H9 (cell line): ENCODE data around the gene TFEB. TPM values are rescaled to one million over a fixed set of nuclear protein-coding genes. Genes with fewer than 3 reads are reported as not detected.

Source experiments
- DNase-seq: peaks from one replicate; pipeline ENCODE4 v3.0.0-alpha.2; 2017
- H2AFZ ChIP-seq: one replicate; pipeline ENCODE4 v1.6.1; 2013; ENCODE audit warnings: mild to moderate bottlenecking, low read length, control low read depth, moderate library complexity
- H2AK5ac ChIP-seq: 2 replicates; pipeline ENCODE4 v1.6.1; 2013; ENCODE audit warnings: low read length, control low read depth, mixed read lengths; ENCODE audit not compliant: insufficient read length
- H2BK120ac ChIP-seq: one replicate; pipeline ENCODE4 v1.6.1; 2013; ENCODE audit warnings: low read depth, mild to moderate bottlenecking, low read length, control low read depth, inconsistent platforms; ENCODE audit not compliant: poor library complexity, severe bottlenecking
- H2BK12ac ChIP-seq: 2 replicates; pipeline ENCODE4 v1.6.1; 2013; ENCODE audit warnings: low read length, control low read depth, mixed read lengths, low read depth; ENCODE audit not compliant: insufficient read length
- H2BK15ac ChIP-seq: 2 replicates; pipeline ENCODE4 v1.6.1; 2013; ENCODE audit warnings: low read depth, low read length, control low read depth
- H2BK20ac ChIP-seq: one replicate; pipeline ENCODE4 v1.6.1; 2013; ENCODE audit warnings: low read depth, mild to moderate bottlenecking, low read length, control low read depth, inconsistent platforms; ENCODE audit not compliant: poor library complexity, severe bottlenecking
- H2BK5ac ChIP-seq: 2 replicates; pipeline ENCODE4 v1.6.1; 2013; ENCODE audit warnings: low read length, control low read depth, mixed read lengths; ENCODE audit not compliant: insufficient read length
- H3K14ac ChIP-seq: 2 replicates; pipeline ENCODE4 v1.6.1; 2013; ENCODE audit warnings: low read length, control low read depth; ENCODE audit not compliant: insufficient read depth
- H3K18ac ChIP-seq: 2 replicates; pipeline ENCODE4 v1.6.1; 2013; ENCODE audit warnings: low read depth, mild to moderate bottlenecking, mixed read lengths, low read length, control low read depth; ENCODE audit not compliant: insufficient read length
- H3K23ac ChIP-seq: 2 replicates; pipeline ENCODE4 v1.6.1; 2013; ENCODE audit warnings: low read length, control low read depth, mixed read lengths, low read depth; ENCODE audit not compliant: insufficient read length
- H3K23me2 ChIP-seq: 2 replicates; pipeline ENCODE4 v1.6.1; 2013; ENCODE audit warnings: low read depth, mild to moderate bottlenecking, mixed read lengths, low read length, control low read depth; ENCODE audit not compliant: insufficient read length, poor library complexity, severe bottlenecking
- H3K27ac ChIP-seq: 2 replicates; pipeline ENCODE4 v1.5.1; 2013; ENCODE audit warnings: low read length, control low read depth, mixed read lengths, low read depth; ENCODE audit not compliant: insufficient read length
- H3K27me3 ChIP-seq: 2 replicates; pipeline ENCODE4 v1.6.1; 2013; ENCODE audit warnings: low read length, control low read depth, inconsistent platforms; ENCODE audit not compliant: insufficient read depth
- H3K4ac ChIP-seq: 2 replicates; pipeline ENCODE4 v1.6.1; 2013; ENCODE audit warnings: low read depth, mild to moderate bottlenecking, control low read depth, inconsistent platforms, low read length, moderate library complexity
- H3K4me1 ChIP-seq: 2 replicates; pipeline ENCODE4 v1.6.1; 2013; ENCODE audit warnings: low read length, control low read depth, inconsistent platforms; ENCODE audit not compliant: insufficient read depth
- H3K4me2 ChIP-seq: 2 replicates; pipeline ENCODE4 v1.6.1; 2013; ENCODE audit warnings: low read length, control low read depth, mixed read lengths; ENCODE audit not compliant: insufficient read length, insufficient read depth
- H3K56ac ChIP-seq: 2 replicates; pipeline ENCODE4 v1.6.1; 2013; ENCODE audit warnings: low read depth, mild to moderate bottlenecking, mixed read lengths, low read length, control low read depth; ENCODE audit not compliant: insufficient read length
- H3K79me1 ChIP-seq: 2 replicates; pipeline ENCODE4 v1.6.1; 2013; ENCODE audit warnings: low read depth, mild to moderate bottlenecking, moderate library complexity, low read length, control low read depth, inconsistent platforms; ENCODE audit not compliant: insufficient read depth, poor library complexity, severe bottlenecking
- H3K79me2 ChIP-seq: 2 replicates; pipeline ENCODE4 v1.6.1; 2013; ENCODE audit warnings: low read length, control low read depth, inconsistent platforms; ENCODE audit not compliant: insufficient read depth
- H3K9ac ChIP-seq: 2 replicates; pipeline ENCODE4 v1.6.1; 2013; ENCODE audit warnings: low read length, control low read depth, mixed read lengths; ENCODE audit not compliant: insufficient read length; ENCODE audit errors: extremely low read depth
- H3K9me3 ChIP-seq: one replicate; pipeline ENCODE4 v1.6.1; 2013; ENCODE audit warnings: low read depth, low read length, inconsistent platforms; ENCODE audit not compliant: control insufficient read depth
- H3T11ph ChIP-seq: one replicate; pipeline ENCODE4 v1.6.1; 2013; ENCODE audit warnings: mild to moderate bottlenecking, low read length, control low read depth, inconsistent platforms
- H4K20me1 ChIP-seq: one replicate; pipeline ENCODE4 v1.6.1; 2013; ENCODE audit not compliant: control insufficient read depth, insufficient read length, insufficient read depth
- H4K5ac ChIP-seq: 2 replicates; pipeline ENCODE4 v1.6.1; 2013; ENCODE audit warnings: low read depth, mild to moderate bottlenecking, mixed read lengths, low read length, control low read depth; ENCODE audit not compliant: insufficient read length
- H4K8ac ChIP-seq: replicated peaks from 2 replicates; pipeline ENCODE4 v1.6.1; 2013; ENCODE audit warnings: low read length, control low read depth, mixed read lengths, low read depth; ENCODE audit not compliant: insufficient read length
- H4K91ac ChIP-seq: 2 replicates; pipeline ENCODE4 v1.6.1; 2013; ENCODE audit warnings: low read depth, mild to moderate bottlenecking, moderate library complexity, mixed read lengths, low read length, control low read depth; ENCODE audit not compliant: insufficient read length
- H3K27ac Mint-ChIP-seq, 3 experiments: 2 replicates in 2 of 3; 3 replicates in 1 of 3; pipeline ENCODE4 v1.8.0; 2020 to 2021; ENCODE audit warnings: mixed read lengths in 3 of 3, mild to moderate bottlenecking in 1 of 3, moderate library complexity in 1 of 3
- H3K27me3 Mint-ChIP-seq: 2 replicates; pipeline ENCODE4 v1.8.0; 2021; ENCODE audit warnings: low read depth, mild to moderate bottlenecking, moderate library complexity, mixed read lengths
- H3K36me3 Mint-ChIP-seq, 3 experiments: 2 replicates in 2 of 3; 3 replicates in 1 of 3; pipeline ENCODE4 v1.8.0; 2020 to 2021; ENCODE audit warnings: low read depth in 3 of 3, mixed read lengths in 3 of 3; ENCODE audit not compliant: insufficient read depth in 1 of 3
- H3K4me1 Mint-ChIP-seq, 2 experiments: 2 replicates each; pipeline ENCODE4 v1.8.0; 2020; ENCODE audit warnings: mixed read lengths in 2 of 2
- H3K4me3 Mint-ChIP-seq, 2 experiments: 2 replicates in 1 of 2; 3 replicates in 1 of 2; pipeline ENCODE4 v1.8.0; 2020 to 2021; ENCODE audit warnings: mild to moderate bottlenecking in 2 of 2, mixed read lengths in 2 of 2, moderate library complexity in 1 of 2
- H3K9me3 Mint-ChIP-seq, 2 experiments: 2 replicates in 1 of 2; 3 replicates in 1 of 2; pipeline ENCODE4 v1.8.0; 2020; ENCODE audit warnings: mild to moderate bottlenecking in 2 of 2, mixed read lengths in 2 of 2, moderate library complexity in 1 of 2
- WGBS: extraction: QIAGEN DNeasy Blood & Tissue Kit; methylation state at CpG from one replicate; pipeline ENCODE4 v1.1.7; 2013; ENCODE audit warnings: missing lambda C conversion rate, low lambda C conversion rate, mixed read lengths; ENCODE audit not compliant: insufficient read length; ENCODE audit errors: extremely low coverage; 5-methylcytosine and 5-hydroxymethylcytosine counted together
- total RNA-seq: library from RNA; stranded (reverse); gene quantifications from 2 replicates; pipeline ENCODE4 v1.2.1, GENCODE V29; 2021
- TF ChIP-seq, protein P1 (sequence below): fragments of 200-600 bp; sonication (generic); conservative IDR thresholded peaks from 3 replicates; pipeline ENCODE4 v1.8.0; 2021; ENCODE audit warnings: antibody characterized with exemption, mild to moderate bottlenecking

Gene TFEB
- total RNA-seq, 1 experiment from 2014 or later, result 1.2 TPM

DNA sequence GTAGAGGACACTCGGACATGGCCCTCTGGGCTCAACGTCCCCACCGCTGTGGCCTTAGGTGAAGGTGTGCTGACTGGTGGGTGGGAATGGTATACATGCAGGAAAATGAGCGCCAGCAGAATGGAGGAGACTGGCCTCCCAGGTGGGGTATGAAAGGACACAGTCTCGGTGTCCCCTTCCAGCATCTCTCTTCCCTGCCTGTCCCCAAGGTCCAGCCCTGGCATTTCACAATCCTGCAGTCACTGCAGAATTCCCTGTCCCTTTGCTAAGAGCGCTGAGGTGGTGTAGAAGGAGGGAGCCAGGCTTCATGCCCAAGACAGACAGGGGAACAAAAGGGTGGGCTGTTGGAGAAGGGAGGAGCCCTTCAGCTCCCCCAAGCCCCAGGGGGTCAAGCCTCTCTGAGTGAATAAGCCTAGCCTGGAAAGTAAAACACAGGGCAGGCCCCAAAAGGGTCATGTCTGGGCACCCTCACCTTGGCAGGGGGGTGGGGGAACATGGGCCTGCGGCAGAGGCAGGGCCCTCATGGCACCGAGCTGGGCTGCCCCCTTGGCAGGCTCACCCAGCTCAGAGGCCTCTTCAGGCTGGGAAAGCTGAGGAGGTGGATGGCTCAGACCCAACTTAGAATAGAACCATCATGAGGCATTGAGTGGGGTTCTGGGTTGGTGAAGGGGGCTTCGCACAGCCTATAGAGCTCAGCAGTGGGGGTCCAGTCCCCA lies 23.9 kb downstream of the TFEB start:
- WGBS, result no CpG with 5 or more reads among the region's 9 CpGs
- H3K4me3 Mint-ChIP-seq, result no peak overlapping the region

More for the DNA sequence above, 23.9 kb downstream of the TFEB start:
- H3K27ac Mint-ChIP-seq, result no peak overlapping the region
- H3K36me3 Mint-ChIP-seq, result no peaks in the 10 kb centered on the region
- Histone ChIP-seq H3K79me1 (no peaks in the 10 kb centered on the region), H2BK120ac (no peak overlapping the region), H4K91ac (no peak overlapping the region), H2AK5ac (no peak overlapping the region), H3K56ac (no peak overlapping the region), H3K14ac (no peak overlapping the region), H3K27me3 (no peaks in the 10 kb centered on the region), H3K23me2 (no peaks in the 10 kb centered on the region), H3K4ac (no peak overlapping the region), H3K9me3 (no peaks in the 10 kb centered on the region), H3K27ac (no peak overlapping the region), H3K4me1 (no peaks in the 10 kb centered on the region; the same call in 1 of the 2 replicates), H3T11ph (no peak overlapping the region), H2BK12ac (no peak overlapping the region), H3K9ac (no peak overlapping the region), H4K8ac (no peak overlapping the region), H3K18ac (no peak overlapping the region), H2BK20ac (no peak overlapping the region), H2AFZ (no peak overlapping the region), H4K5ac (no peak overlapping the region), H3K4me2 (no peak overlapping the region), H3K79me2 (no peaks in the 10 kb centered on the region), H3K23ac (no peak overlapping the region), H2BK5ac (no peak overlapping the region), H2BK15ac (no peak overlapping the region), H4K20me1 (peaks cover 2% of the 10 kb centered on the region)
- peaks cover 4 to 7% of the 10 kb centered on the region in 2 experiments for H3K4me1 Mint-ChIP-seq
- TF ChIP-seq, protein P1, sequence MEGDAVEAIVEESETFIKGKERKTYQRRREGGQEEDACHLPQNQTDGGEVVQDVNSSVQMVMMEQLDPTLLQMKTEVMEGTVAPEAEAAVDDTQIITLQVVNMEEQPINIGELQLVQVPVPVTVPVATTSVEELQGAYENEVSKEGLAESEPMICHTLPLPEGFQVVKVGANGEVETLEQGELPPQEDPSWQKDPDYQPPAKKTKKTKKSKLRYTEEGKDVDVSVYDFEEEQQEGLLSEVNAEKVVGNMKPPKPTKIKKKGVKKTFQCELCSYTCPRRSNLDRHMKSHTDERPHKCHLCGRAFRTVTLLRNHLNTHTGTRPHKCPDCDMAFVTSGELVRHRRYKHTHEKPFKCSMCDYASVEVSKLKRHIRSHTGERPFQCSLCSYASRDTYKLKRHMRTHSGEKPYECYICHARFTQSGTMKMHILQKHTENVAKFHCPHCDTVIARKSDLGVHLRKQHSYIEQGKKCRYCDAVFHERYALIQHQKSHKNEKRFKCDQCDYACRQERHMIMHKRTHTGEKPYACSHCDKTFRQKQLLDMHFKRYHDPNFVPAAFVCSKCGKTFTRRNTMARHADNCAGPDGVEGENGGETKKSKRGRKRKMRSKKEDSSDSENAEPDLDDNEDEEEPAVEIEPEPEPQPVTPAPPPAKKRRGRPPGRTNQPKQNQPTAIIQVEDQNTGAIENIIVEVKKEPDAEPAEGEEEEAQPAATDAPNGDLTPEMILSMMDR, result no peak
- H3K9me3 Mint-ChIP-seq, result no peaks in the 10 kb centered on the region
- no peak for DNase-seq
- peaks cover 12% of the 10 kb centered on the region for H3K27me3 Mint-ChIP-seq
